Left renal pelvis (tissue), 4 donors: ENCODE results near the gene RMRP. TPM values are rescaled to one million over a fixed set of nuclear protein-coding genes. Genes with fewer than 3 reads are reported as not detected.
"Not testable (repeated sequence)": the region's sequence is repeated elsewhere in the genome, so short reads cannot be mapped to it uniquely, and the experiment has no call there.

ENCODE experiments used
- DNase-seq, 4 donors: peaks; one replicate each; pipeline ENCODE4 v3.0.0-alpha.2; 2013; ENCODE audit warnings: low read depth in 4 of 4, low spot score in 3 of 4
- polyA plus RNA-seq, 4 donors: library from polyadenylated mRNA; unstranded; fragments of 120-200 nt; gene quantifications; one replicate each; pipeline ENCODE4 v1.2.1, GENCODE V29; 2013; ENCODE audit not compliant: insufficient read length in 4 of 4

RMRP gene
- polyA plus RNA-seq, 4 donors = 2.5 TPM; not detected in 3

DNA sequence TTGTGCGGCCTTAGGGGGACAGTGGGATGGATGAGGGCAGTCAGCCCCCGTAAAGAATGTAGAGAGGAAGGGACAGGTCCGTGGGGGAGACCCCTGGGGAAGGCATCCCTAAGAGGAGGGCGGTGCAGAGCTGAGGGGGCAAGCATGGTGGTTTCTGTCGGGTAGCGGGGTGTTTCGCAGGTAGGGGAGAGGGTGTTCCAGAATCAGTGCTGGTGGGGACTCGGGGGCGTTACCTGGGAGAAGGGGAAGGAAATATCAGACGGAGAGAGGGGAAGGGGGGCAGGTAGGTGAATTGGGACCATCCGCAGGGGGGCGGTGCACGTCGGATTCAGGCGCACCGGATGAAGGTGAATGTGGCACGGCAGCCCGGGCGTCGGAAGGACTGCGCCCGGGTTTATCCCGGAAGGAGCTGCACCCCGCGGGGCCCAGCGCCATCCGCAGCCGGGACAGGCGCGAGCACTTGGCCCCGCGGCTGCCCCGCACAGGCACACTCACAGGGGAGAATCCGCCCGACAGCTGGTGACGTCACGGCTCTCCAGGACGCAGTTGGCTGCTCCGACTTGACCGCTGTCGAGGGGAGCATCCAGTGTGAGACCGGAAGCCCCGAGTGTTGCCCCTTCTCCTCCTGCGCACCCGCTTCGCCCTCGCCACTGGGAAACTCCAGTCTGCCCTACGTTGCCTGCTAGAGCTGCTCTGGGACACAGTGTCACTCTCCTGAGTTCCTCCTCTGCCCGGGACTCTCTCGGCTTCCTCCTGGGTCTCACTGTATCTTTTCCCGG, 40.9 kb downstream of the RMRP start:
- no peak for DNase-seq

DNA sequence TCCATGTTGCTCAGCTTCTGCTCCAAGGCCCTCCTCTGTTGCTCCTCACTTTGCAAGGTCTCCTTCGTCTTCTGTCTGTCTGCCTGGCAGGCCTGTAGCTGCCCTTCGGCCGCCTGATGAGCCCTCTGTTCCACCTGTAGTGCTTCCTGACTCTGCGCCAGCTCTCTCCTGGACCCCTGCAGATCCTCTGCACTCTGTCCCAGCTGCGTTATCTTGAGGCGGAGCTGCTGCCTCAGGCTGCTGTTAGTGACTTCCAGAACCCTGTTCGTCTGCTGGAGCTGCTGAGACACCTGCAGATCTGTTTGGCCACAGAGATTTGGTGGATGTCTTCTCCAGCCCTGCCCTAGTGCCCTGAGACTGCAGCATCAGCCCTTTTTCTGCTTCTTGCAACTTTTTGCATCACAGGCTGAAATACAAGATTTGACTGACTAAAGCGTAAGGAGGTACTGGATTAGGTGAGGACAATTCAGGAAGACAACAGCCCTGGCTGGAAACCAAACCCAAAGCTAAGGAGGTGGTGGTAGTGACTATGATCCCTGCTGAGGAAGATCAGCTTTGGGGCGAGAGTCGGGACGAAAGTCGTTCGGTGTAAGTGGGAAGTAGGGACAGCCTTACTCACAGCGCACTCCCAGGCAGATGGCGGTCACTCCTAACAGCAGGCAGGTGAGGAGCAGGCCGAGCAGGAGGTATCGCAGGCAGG, 41.7 kb downstream of the RMRP start:
- DNase-seq = no peak

DNA sequence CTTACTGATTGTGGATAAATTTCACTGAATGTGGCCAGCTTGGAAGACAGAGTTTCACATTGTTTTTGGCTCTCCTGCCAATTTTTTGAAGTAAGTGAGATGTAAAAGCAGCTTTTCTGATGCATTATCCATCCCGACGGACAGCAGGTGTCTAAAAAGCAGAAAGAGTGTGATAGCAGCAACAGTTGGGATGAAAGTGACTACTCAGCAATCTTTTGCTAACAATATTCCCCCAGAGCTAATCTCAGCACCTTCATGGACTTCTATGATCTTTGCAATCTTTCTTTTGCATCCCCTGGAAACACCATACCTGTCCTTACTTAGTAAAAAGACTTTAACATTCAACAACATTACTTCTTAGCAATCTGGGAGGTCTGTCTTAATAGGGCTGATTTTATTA, 45.0 kb downstream of the RMRP start:
- no peak for DNase-seq

DNA sequence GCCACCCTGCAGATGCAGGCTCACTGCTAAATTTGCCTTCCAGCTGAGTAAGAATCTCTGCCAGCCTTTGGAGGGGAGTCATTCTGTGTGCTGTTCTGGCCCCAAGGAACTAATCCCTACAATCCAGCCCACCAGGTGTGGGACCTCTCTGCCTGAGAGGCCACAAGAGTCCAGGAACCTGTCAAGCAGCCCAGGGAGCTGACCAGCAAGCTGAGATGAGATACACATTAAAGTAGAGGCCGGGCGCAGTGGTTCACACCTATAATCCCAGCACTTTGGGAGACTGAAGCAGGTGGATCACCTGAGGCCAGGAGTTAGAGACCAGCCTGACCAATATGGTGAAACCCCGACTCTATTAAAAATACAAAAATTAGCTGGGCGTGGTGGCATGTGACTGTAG, 45.8 kb downstream of the RMRP start:
- not testable (repeated sequence) for DNase-seq

DNA sequence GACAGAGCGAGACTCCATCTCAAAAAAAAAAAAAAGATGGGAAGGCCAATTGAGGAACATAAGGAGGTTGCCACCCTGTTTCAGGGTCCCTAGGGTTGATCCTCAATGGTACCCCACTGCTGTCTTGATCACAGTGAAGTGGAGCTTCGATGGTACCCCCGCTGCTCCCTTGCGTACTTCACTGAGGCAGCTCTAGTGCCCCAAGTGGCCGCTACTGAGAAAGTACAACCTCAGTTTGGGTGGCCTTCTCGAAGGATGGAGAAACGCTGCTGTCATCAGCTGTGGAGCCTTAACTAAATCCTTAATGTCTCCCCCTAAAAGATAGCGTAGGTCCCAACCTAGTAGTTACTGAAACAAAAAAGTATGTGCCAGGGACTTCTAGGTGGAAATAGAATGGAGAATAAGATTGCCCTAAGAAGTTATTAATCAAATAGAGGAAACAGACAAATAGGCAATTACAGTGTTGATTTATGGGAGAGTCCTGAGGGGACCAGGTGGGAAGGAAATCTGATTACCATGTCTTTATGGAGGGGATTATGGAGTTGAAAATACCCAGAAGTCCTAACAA, 46.5 kb downstream of the RMRP start:
- no peak for DNase-seq

DNA sequence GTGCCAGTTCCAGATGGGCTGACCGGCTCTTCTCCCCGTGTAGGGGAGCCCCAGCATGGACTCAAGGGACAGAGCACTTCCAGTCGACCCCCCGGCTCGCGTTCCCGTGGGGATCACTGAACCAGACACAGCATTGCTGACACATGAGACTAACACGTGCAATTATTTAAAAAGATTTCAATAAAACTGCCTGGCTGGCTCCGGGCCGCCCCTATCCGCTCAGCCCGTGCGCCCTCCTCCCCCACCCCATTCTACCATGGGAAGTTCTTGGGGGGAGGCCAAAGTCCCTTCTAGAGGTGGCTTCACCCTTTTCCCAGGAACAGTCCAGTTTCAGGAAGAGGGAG, 48.0 kb downstream of the RMRP start:
- DNase-seq = no peak

DNA sequence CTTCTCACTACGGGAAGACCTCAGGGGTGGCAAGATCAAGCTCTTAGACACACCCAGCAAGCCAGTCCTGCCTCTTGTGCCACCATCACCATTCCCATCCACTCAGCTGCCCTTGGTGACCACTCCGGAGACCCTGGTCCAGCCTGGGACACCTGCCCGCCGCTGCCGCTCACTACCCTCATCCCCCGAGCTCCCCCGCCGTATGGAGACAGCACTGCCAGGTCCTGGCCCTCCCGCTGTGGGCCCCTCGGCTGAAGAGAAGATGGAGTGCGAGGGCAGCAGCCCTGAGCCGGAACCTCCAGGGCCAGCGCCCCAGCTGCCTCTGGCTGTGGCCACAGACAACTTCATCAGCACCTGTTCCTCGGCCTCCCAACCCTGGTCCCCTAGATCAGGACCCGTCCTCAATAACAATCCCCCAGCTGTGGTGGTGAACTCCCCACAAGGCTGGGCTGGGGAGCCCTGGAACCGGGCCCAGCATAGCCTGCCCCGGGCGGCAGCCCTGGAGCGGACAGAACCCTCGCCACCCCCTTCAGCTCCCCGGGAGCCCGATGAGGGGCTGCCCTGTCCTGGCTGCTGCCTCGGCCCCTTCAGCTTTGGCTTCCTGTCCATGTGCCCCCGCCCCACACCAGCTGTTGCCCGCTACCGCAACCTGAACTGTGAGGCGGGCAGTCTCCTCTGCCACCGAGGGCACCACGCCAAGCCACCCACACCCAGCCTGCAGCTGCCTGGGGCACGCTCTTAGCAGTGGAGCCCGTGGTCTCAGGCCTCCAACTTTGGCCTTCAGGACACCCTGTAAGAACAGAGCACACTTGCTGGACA, 48.6 kb downstream of the RMRP start:
- no peak for DNase-seq

DNA sequence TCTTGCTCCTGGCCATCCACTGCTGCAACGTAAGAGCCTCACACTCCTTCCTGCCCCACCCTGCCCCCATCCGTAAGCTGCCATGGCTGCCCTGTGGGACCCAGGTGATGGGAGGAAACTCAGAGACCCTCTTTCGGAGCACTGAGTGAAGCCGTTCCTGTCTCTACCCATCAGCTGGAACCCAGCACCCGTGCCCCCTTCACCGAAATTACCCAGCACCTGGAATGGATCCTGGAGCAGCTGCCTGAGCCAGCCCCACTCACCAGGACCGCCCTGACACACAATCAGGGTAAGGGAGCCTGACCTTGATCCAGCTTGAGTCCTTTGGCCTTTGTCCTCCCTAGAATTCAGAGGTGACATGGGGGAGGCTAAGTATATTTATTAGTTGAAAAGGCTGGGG, 49.6 kb downstream of the RMRP start:
- no peak for DNase-seq

Other genes with a start within 250 kb of the RMRP start
- 10 to 100 TPM; 18.0 to 26.3 (median 18.6) TPM for gene RUSC2, start 167.9 kb downstream of the RMRP start, polyA plus RNA-seq
- 10 to 100 TPM; 33.4 to 49.4 (median 34.7) TPM for gene TESK1, start 52.8 kb downstream of the RMRP start, polyA plus RNA-seq
- 1 to 10 TPM; 1.8 to 3.3 (median 2.2) TPM for gene CD72, start 39.6 kb downstream of the RMRP start, polyA plus RNA-seq
- gene SIT1, start 7.1 kb downstream of the RMRP start, polyA plus RNA-seq = under 1 TPM in 2 of 4 donors, not detected in 2; 0.32 to 0.46 TPM
- gene CCDC107, start 273 bp upstream of the RMRP start, polyA plus RNA-seq = 10 to 100 TPM; 15.5 to 21.2 (median 18.4) TPM
- 10 to 100 TPM in 1 of 4 donors, 1 to 10 TPM in 3; 9.0 to 11.5 (median 9.8) TPM for gene ARHGEF39, start 7.2 kb upstream of the RMRP start, polyA plus RNA-seq
- 1 to 10 TPM in 1 of 4 donors, under 1 TPM in 3; 0.63 to 1.6 (median 0.73) TPM for gene CA9, start 15.9 kb upstream of the RMRP start, polyA plus RNA-seq
- gene TPM2, start 31.9 kb upstream of the RMRP start, polyA plus RNA-seq = 100 to 1,000 TPM; 150 to 285 (median 184) TPM
- 100 to 1,000 TPM; 141 to 173 (median 163) TPM for gene TLN1, start 74.2 kb upstream of the RMRP start, polyA plus RNA-seq
- gene CREB3, start 74.6 kb upstream of the RMRP start, polyA plus RNA-seq = 10 to 100 TPM; 33.8 to 43.0 (median 39.2) TPM
- gene GBA2, start 91.2 kb upstream of the RMRP start, polyA plus RNA-seq = 100 to 1,000 TPM in 2 of 4 donors, 10 to 100 TPM in 2; 62.5 to 131 (median 101) TPM
- gene RGP1, start 91.3 kb upstream of the RMRP start, polyA plus RNA-seq = 10 to 100 TPM; 25.7 to 28.2 (median 27.4) TPM
- not detected for gene MSMP, start 96.3 kb upstream of the RMRP start, polyA plus RNA-seq
- gene NPR2, start 133.6 kb upstream of the RMRP start, polyA plus RNA-seq = 10 to 100 TPM; 27.1 to 55.5 (median 30.6) TPM
- gene SPAG8, start 154.2 kb upstream of the RMRP start, polyA plus RNA-seq = 1 to 10 TPM; 2.9 to 7.2 (median 5.7) TPM
- gene HINT2, start 157.0 kb upstream of the RMRP start, polyA plus RNA-seq = 10 to 100 TPM; 32.0 to 57.4 (median 53.8) TPM
- gene FAM221B, start 170.7 kb upstream of the RMRP start, polyA plus RNA-seq = under 1 TPM; 0.11 to 0.35 (median 0.26) TPM
- 10 to 100 TPM; 28.8 to 44.5 (median 30.5) TPM for gene TMEM8B, start 171.2 kb upstream of the RMRP start, polyA plus RNA-seq
- under 1 TPM in 1 of 4 donors, not detected in 3; 0.15 TPM for gene OR13J1, start 212.4 kb upstream of the RMRP start, polyA plus RNA-seq
- gene HRCT1, start 248.2 kb upstream of the RMRP start, polyA plus RNA-seq = 1 to 10 TPM in 1 of 4 donors, under 1 TPM in 2, not detected in 1; 0.21 to 3.3 (median 0.50) TPM